Measurements from ENCODE around the gene KRTAP5-1. TPM values are rescaled to one million over a fixed set of nuclear protein-coding genes. Genes with fewer than 3 reads are reported as not detected.

Gene KRTAP5-1
- total RNA-seq, 2 donors from 2014 or later: not detected

- DNase-seq (ENCODE audit: low spot score): no peak
- Histone ChIP-seq H3K36me3 (no peaks in the 10 kb centered on the region), H3K9me3 (no peaks in the 10 kb centered on the region), H3K27me3 (replicated peaks; ENCODE audit: insufficient read depth) (no peaks in the 10 kb centered on the region), H3K4me1 (ENCODE audit: control insufficient read depth in 1 of 2, low read depth in 2 of 2) (peaks cover 30 to 55% of the 10 kb centered on the region in 2 donors), H3K27ac (peak overlapping the region; percentile 84 to 87), H3K4me3 (no peak overlapping the region)
- ATAC-seq (ENCODE audit: insufficient number of reproducible peaks, low FRiP score, low read depth): no peak
- TF ChIP-seq, protein P1, sequence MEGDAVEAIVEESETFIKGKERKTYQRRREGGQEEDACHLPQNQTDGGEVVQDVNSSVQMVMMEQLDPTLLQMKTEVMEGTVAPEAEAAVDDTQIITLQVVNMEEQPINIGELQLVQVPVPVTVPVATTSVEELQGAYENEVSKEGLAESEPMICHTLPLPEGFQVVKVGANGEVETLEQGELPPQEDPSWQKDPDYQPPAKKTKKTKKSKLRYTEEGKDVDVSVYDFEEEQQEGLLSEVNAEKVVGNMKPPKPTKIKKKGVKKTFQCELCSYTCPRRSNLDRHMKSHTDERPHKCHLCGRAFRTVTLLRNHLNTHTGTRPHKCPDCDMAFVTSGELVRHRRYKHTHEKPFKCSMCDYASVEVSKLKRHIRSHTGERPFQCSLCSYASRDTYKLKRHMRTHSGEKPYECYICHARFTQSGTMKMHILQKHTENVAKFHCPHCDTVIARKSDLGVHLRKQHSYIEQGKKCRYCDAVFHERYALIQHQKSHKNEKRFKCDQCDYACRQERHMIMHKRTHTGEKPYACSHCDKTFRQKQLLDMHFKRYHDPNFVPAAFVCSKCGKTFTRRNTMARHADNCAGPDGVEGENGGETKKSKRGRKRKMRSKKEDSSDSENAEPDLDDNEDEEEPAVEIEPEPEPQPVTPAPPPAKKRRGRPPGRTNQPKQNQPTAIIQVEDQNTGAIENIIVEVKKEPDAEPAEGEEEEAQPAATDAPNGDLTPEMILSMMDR (IDR thresholded peaks at IDR 0.05): no peak
These were observed 35.4 kb downstream of the KRTAP5-1 start for GRCh38 chr11:1549338-1550330.

DNA sequence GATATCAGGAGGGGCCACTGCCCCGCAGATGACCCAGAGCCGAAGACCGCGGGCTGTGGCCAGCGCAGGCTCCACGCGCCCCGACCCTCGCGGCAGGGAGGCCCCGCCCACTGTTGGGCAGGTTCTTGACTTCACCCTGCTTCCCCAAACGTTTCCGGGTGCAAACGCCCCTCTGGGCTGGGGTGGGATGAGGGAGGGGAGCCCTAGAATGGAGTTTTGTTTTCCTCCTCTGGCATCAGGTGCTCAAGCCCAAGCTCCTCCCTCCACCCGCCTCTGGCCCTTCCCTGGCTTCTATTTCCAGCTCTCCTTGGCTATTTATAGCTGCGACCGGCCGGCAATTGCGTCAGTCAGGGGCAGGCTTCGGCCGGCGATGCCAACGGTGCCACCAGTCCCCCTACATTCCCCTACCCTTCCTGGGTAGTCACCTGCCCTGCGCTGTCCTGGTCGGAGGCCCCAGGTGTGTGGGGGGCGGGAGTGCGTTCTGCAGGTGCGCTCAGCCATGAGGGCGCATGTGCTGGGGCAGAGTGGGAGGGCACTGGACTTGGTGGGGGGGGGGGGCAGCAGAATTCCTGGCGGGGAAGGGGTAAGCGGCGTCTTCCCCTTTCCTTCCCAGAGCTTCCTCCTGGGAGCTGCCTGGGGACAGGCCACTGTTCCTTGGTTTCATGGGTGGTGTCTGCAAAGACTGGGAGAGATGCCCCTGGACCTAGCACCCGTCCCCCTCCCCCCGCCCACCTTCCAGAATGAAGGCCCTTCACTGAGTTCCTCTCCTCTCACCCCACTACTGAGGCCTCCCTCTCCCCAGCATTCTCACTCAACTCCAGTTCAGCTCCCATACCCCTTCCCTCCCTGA is 36.6 kb downstream of the KRTAP5-1 start:
- TF ChIP-seq, protein P1 (IDR thresholded peaks at IDR 0.05): no peak
- Histone ChIP-seq H3K9me3 (no peaks in the 10 kb centered on the region), H3K27me3 (replicated peaks; ENCODE audit: insufficient read depth) (no peaks in the 10 kb centered on the region), H3K4me3 (peak overlapping the region; percentile 76), H3K27ac (peak overlapping the region; percentile 84 to 87), H3K36me3 (no peaks in the 10 kb centered on the region), H3K4me1 (ENCODE audit: control insufficient read depth in 1 of 2, low read depth in 2 of 2) (peaks cover 25 to 43% of the 10 kb centered on the region in 2 donors)
- peak; percentile 66 for ATAC-seq (ENCODE audit: insufficient number of reproducible peaks, low FRiP score, low read depth)
- peak; percentile 40 for DNase-seq (ENCODE audit: low spot score)

- Histone ChIP-seq H3K27me3 (replicated peaks; ENCODE audit: insufficient read depth) (no peaks in the 10 kb centered on the region), H3K9me3 (no peaks in the 10 kb centered on the region), H3K4me3 (peak overlapping the region; percentile 76), H3K27ac (peak overlapping the region; percentile 84 to 87), H3K36me3 (no peaks in the 10 kb centered on the region), H3K4me1 (ENCODE audit: control insufficient read depth in 1 of 2, low read depth in 2 of 2) (peaks cover 22 to 36% of the 10 kb centered on the region in 2 donors)
- no peak for ATAC-seq (ENCODE audit: insufficient number of reproducible peaks, low FRiP score, low read depth)
- no peak for DNase-seq (ENCODE audit: low spot score)
- TF ChIP-seq, protein P1 (IDR thresholded peaks at IDR 0.05): no peak
These were observed 37.5 kb downstream of the KRTAP5-1 start for GRCh38 chr11:1547467-1548098.

DNA sequence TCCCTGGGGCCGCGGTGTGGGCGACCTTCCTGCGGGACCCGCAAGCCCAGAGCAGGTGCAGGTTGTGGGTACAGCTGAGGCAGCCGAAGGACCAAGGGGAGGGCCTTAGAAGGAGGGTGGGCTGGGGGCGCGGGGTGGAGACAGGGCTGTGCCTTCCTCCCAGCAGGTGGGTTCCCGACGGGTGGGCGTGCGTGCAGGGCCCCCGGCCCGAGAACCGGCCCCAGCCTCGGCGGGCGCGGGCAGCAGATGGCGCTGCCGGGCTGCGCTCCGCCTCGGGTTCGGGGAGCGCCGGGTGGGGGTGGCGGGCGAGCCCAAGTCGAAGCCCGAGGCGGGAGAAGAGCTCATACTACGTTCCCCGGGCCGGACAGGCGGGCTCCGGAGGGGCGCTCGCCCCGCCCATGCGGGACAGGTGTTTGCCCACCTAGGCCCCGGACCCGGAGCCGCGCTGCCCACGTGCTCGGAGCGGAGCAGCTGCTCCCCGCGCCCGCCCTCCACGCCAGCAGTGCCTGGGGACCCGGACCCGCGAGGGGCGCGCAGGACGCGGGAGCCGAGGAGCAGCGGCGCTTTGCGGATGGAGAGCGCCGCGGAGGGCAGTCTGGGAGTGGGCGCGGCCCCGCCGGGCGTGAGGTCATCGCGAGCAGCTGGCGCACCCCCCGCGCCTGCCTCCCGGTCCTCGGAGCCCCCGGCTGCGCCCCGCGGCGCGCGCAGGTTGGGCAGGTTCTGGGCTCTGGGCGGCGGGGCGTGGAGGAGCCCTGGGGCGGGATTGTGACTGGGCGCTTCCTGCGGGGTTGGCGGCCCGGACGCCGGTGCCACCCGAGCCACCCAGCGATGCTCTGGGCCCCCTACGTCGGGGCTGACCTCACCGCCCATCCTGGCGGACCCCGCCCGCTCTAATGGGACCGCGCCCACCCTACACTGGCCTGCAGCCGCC is 38.3 kb downstream of the KRTAP5-1 start:
- no peaks in the 10 kb centered on the region for H3K9me3 ChIP-seq
- H3K4me1 ChIP-seq (ENCODE audit: control insufficient read depth in 1 of 2, low read depth in 2 of 2): peaks cover 18 to 31% of the 10 kb centered on the region in 2 donors
- TF ChIP-seq, protein P1 (IDR thresholded peaks at IDR 0.05): peak; percentile 90
- no peaks in the 10 kb centered on the region for H3K27me3 ChIP-seq (replicated peaks; ENCODE audit: insufficient read depth)
- peak overlapping the region; percentile 76 for H3K4me3 ChIP-seq
- H3K27ac ChIP-seq: peak overlapping the region; percentile 84 to 87
- ATAC-seq (ENCODE audit: insufficient number of reproducible peaks, low FRiP score, low read depth) (peak; percentile 18), DNase-seq (ENCODE audit: low spot score) (no peak)
- no peaks in the 10 kb centered on the region for H3K36me3 ChIP-seq

Measured in thoracic aorta (tissue), 2 donors.